ENCODE data around the gene PIK3C2G.

DNA sequence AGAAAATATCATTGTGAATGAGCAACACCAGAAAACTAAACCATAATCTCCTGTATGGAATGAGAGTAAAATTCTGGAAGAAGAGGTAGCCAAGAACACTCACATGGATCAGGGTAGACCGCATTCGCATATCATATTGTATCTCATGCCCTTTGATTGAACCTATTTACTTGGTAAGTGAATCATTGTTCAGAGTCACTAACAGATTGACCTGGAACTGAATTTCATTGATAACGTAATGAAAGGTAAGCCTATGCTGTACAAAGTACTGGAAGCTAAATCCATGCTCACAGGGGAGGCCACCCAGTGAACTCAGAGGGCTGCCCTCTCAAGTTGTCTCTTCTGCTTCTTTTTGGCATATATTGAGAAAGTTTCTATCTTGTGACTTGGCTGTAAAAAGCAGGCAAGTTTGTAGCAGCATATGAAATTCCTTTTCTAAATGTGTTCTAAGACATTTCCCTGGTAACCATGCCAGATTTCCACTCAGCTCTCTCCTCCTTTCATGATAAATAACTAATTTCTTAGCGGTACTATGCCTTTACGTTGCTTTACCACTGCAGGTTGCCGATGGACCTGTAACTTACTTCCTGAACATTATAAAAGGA, 385.1 kb downstream of the PIK3C2G start:
- TF ChIP-seq, protein P1, sequence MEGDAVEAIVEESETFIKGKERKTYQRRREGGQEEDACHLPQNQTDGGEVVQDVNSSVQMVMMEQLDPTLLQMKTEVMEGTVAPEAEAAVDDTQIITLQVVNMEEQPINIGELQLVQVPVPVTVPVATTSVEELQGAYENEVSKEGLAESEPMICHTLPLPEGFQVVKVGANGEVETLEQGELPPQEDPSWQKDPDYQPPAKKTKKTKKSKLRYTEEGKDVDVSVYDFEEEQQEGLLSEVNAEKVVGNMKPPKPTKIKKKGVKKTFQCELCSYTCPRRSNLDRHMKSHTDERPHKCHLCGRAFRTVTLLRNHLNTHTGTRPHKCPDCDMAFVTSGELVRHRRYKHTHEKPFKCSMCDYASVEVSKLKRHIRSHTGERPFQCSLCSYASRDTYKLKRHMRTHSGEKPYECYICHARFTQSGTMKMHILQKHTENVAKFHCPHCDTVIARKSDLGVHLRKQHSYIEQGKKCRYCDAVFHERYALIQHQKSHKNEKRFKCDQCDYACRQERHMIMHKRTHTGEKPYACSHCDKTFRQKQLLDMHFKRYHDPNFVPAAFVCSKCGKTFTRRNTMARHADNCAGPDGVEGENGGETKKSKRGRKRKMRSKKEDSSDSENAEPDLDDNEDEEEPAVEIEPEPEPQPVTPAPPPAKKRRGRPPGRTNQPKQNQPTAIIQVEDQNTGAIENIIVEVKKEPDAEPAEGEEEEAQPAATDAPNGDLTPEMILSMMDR (conservative IDR thresholded peaks at IDR 0.05; ENCODE audit: low read depth, low read length), result no peak
- no peak for TF ChIP-seq SMC3 (IDR thresholded peaks at IDR 0.05; ENCODE audit: low read depth, low read length)
- TF ChIP-seq MXI1 (IDR thresholded peaks at IDR 0.05; ENCODE audit: borderline replicate concordance, low read depth, low read length), result no peak
- TF ChIP-seq MAFK (IDR thresholded peaks at IDR 0.05; ENCODE audit: low read depth, low read length), result no peak
- TF ChIP-seq, protein P2, sequence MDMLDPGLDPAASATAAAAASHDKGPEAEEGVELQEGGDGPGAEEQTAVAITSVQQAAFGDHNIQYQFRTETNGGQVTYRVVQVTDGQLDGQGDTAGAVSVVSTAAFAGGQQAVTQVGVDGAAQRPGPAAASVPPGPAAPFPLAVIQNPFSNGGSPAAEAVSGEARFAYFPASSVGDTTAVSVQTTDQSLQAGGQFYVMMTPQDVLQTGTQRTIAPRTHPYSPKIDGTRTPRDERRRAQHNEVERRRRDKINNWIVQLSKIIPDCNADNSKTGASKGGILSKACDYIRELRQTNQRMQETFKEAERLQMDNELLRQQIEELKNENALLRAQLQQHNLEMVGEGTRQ (IDR thresholded peaks at IDR 0.05; ENCODE audit: low read depth, low read length), result no peak
- TF ChIP-seq CEBPB (IDR thresholded peaks at IDR 0.05; ENCODE audit: low read depth, low read length), result no peak
- no peak for TF ChIP-seq RFX5 (IDR thresholded peaks at IDR 0.05; ENCODE audit: low read depth, low read length)
- TF ChIP-seq, protein P3, sequence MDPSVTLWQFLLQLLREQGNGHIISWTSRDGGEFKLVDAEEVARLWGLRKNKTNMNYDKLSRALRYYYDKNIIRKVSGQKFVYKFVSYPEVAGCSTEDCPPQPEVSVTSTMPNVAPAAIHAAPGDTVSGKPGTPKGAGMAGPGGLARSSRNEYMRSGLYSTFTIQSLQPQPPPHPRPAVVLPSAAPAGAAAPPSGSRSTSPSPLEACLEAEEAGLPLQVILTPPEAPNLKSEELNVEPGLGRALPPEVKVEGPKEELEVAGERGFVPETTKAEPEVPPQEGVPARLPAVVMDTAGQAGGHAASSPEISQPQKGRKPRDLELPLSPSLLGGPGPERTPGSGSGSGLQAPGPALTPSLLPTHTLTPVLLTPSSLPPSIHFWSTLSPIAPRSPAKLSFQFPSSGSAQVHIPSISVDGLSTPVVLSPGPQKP (IDR thresholded peaks at IDR 0.05; ENCODE audit: borderline replicate concordance, low read depth, low read length), result no peak
- TF ChIP-seq RAD21 (IDR thresholded peaks at IDR 0.05; ENCODE audit: low read length), result no peak
- TF ChIP-seq NFE2L2 (IDR thresholded peaks at IDR 0.05; ENCODE audit: low read depth, low read length), result no peak

All from IMR-90 (cell line).